Type B pancreatic cell (in vitro differentiated cells): Measurements from ENCODE around the gene CAGE1. TPM values are rescaled to one million over a fixed set of nuclear protein-coding genes. Genes with fewer than 3 reads are reported as not detected.
"Not testable (repeated sequence)": the region's sequence is repeated elsewhere in the genome, so short reads cannot be mapped to it uniquely, and the experiment has no call there.

Experiments used
- DNase-seq: peaks from one replicate; pipeline ENCODE4 v3.0.0; 2021; ENCODE audit warnings: mixed read lengths; ENCODE audit not compliant: unreplicated experiment; ENCODE audit errors: extremely low spot score
- H3K27ac Mint-ChIP-seq: 2 replicates; pipeline ENCODE4 v1.8.0; 2021; ENCODE audit warnings: mild to moderate bottlenecking, mixed read lengths
- H3K27me3 Mint-ChIP-seq: 2 replicates; pipeline ENCODE4 v1.8.0; 2021; ENCODE audit warnings: mixed read lengths
- H3K36me3 Mint-ChIP-seq: 2 replicates; pipeline ENCODE4 v1.8.0; 2021; ENCODE audit warnings: mixed read lengths
- H3K4me1 Mint-ChIP-seq: one replicate; pipeline ENCODE4 v1.8.0; 2021; ENCODE audit warnings: mixed read lengths; ENCODE audit not compliant: unreplicated experiment
- H3K4me3 Mint-ChIP-seq: 2 replicates; pipeline ENCODE4 v1.8.0; 2021; ENCODE audit warnings: mild to moderate bottlenecking, mixed read lengths
- H3K9me3 Mint-ChIP-seq: 2 replicates; pipeline ENCODE4 v1.8.0; 2021; ENCODE audit warnings: mixed read lengths
- CTCF ChIP-seq: fragments of 200-600 bp; sonication (generic); conservative IDR thresholded peaks from 2 replicates; pipeline ENCODE4 v1.5.0; 2021; ENCODE audit warnings: antibody characterized with exemption, mild to moderate bottlenecking
- total RNA-seq: library from RNA; stranded (reverse); gene quantifications from 2 replicates; pipeline ENCODE4 v1.2.1, GENCODE V29; 2021; ENCODE audit warnings: low replicate concordance

The CAGE1 gene
- total RNA-seq, 1 donor from 2014 or later = 0.19 TPM

DNA sequence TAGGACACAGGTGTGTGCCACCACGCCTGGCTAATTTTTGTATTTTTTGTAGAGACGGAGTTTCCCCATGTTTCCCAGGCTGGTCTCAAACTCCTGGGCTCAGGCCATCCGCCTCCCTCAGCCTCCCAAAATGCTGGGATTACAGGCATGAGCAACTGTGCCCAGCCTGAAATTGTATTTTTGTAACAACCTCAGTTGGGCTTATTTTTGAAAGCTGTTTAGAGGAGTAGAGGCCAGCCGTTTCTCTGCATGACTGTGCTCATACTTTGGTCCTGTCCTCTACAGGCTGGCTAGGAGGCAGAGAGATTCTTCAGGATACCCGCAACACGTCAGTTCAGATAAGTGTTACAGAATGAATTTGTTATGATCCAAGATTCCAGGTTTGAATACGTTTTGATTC, 22.1 kb downstream of the CAGE1 start:
- Mint-ChIP-seq H3K27ac (no peak overlapping the region), H3K4me3 (no peak overlapping the region), H3K27me3 (peaks cover 4% of the 10 kb centered on the region), H3K4me1 (no peaks in the 10 kb centered on the region), H3K36me3 (no peaks in the 10 kb centered on the region), H3K9me3 (no peaks in the 10 kb centered on the region)
- TF ChIP-seq CTCF = no peak
- DNase-seq = no peak

DNA sequence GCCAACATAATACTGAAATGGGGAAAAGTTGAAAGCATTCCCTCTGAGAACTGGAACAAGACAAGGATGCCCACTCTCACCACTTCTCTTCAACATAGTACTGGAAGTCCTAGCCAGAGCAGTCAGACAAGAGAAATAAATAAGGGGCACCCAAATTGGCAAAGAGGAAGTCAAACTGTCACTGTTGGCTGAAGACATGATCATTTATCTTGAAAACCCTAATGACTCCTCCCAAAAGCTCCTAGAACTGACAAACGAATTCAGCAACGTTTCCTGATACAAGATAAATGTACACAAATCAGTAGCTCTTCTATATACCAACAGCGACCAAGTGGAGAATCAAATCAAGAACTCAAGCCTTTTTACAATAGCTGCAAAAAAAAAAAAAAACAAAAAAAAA, 37.6 kb downstream of the CAGE1 start:
- not testable (repeated sequence) for H3K9me3 Mint-ChIP-seq, H3K27ac Mint-ChIP-seq, H3K4me1 Mint-ChIP-seq, H3K36me3 Mint-ChIP-seq, DNase-seq, H3K27me3 Mint-ChIP-seq, H3K4me3 Mint-ChIP-seq

DNA sequence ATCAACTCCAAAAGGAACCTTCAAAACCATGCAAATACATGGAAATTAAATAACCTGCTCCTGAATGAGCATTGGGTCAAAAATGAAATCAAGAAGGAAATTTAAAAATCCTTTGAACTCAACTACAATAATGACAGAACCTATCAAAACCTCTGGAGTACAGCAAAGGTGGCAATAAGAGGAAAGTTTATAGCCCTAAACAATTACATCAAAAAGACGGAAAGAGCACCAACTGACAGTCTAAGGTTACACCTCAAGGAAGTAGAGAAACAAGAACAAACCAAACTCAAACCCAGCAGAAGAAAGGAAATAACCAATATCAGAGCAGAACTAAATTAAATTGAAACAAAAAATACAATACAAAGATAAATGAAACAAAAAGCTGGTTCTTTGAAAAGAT, 39.0 kb downstream of the CAGE1 start:
- H3K36me3 Mint-ChIP-seq, H3K4me1 Mint-ChIP-seq, H3K27me3 Mint-ChIP-seq, DNase-seq, H3K27ac Mint-ChIP-seq, H3K9me3 Mint-ChIP-seq, H3K4me3 Mint-ChIP-seq: not testable (repeated sequence)

GRCh38 chr6:7347551-7347997, 42.0 kb downstream of the CAGE1 start:
- not testable (repeated sequence) for H3K9me3 Mint-ChIP-seq, H3K36me3 Mint-ChIP-seq, H3K27me3 Mint-ChIP-seq, DNase-seq, H3K4me1 Mint-ChIP-seq, H3K4me3 Mint-ChIP-seq
- peak overlapping the region; percentile 4 for H3K27ac Mint-ChIP-seq

DNA sequence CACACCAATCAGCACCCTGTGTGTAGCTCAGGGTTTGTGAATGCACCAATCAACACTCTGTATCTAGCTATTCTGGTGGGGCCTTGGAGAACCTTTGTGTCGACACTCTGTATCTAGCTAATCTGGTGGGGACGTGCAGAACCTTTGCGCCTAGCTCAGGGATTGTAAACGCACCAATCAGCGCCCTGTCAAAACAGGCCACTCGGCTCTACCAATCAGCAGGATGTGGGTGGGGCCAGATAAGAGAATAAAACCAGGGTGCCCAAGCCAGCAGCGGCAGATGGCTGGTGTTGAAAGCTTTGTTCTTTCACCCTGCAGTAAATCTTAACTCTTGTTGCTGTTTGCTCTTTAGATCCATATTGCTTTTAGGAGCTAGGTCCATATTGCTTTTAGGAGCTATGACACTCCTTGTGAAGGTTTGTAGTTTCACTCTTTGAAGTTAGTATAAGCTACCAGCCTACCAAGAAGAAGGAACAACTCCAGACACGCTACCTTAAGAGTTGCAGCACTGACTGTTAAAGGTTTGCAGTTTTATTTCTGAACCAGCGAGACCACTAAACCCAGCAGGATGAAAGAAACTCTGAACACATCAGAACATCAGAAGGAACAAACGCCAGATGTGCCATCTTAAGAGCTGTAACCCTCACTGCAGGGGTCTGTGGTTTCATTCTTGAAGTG, 44.6 kb downstream of the CAGE1 start:
- not testable (repeated sequence) for H3K36me3 Mint-ChIP-seq, H3K4me1 Mint-ChIP-seq, DNase-seq, H3K27me3 Mint-ChIP-seq, H3K9me3 Mint-ChIP-seq, H3K27ac Mint-ChIP-seq, H3K4me3 Mint-ChIP-seq

- TF ChIP-seq CTCF = no peak
- Mint-ChIP-seq H3K4me1 (peaks cover 4% of the 10 kb centered on the region), H3K36me3 (no peaks in the 10 kb centered on the region), H3K9me3 (no peaks in the 10 kb centered on the region), H3K27me3 (no peaks in the 10 kb centered on the region), H3K4me3 (no peak overlapping the region), H3K27ac (no peak overlapping the region)
- no peak for DNase-seq
Measured at GRCh38 chr6:7343546-7344475, 45.7 kb downstream of the CAGE1 start.

- Mint-ChIP-seq H3K4me1 (peaks cover 4% of the 10 kb centered on the region), H3K9me3 (no peaks in the 10 kb centered on the region), H3K27me3 (no peaks in the 10 kb centered on the region), H3K4me3 (no peak overlapping the region), H3K36me3 (no peaks in the 10 kb centered on the region), H3K27ac (no peak overlapping the region)
- TF ChIP-seq CTCF = no peak
- no peak for DNase-seq
Measured at GRCh38 chr6:7341989-7342742, 47.4 kb downstream of the CAGE1 start.
